Activated T-cell treated with anti-CD3 and anti-CD28 coated beads for 48 hours (primary cell): ENCODE measurements around the gene CUX1.

ENCODE experiments used
- DNase-seq: peaks from one replicate; pipeline ENCODE4 v3.0.0-alpha.2; 2020; ENCODE audit warnings: low read depth

The CUX1 gene

GRCh38 chr7:102185796-102186195 lies 368.4 kb downstream of the CUX1 start:
- no peak for DNase-seq

- no peak for DNase-seq
Observed at GRCh38 chr7:102186306-102186705, 368.9 kb downstream of the CUX1 start.

GRCh38 chr7:102188746-102189145 lies 371.3 kb downstream of the CUX1 start:
- DNase-seq = no peak

- DNase-seq = no peak
Observed at GRCh38 chr7:102189756-102190155, 372.3 kb downstream of the CUX1 start.

GRCh38 chr7:102190776-102191350 lies 373.4 kb downstream of the CUX1 start:
- no peak for DNase-seq

- no peak for DNase-seq
Observed at GRCh38 chr7:102191556-102192379, 374.3 kb downstream of the CUX1 start.

- no peak for DNase-seq
Observed at GRCh38 chr7:102192790-102193189, 375.4 kb downstream of the CUX1 start.

GRCh38 chr7:102193806-102194205 lies 376.4 kb downstream of the CUX1 start:
- DNase-seq = no peak

GRCh38 chr7:102195361-102195760 lies 377.9 kb downstream of the CUX1 start:
- no peak for DNase-seq

GRCh38 chr7:102196028-102196427 lies 378.6 kb downstream of the CUX1 start:
- DNase-seq = no peak

GRCh38 chr7:102197161-102197560 lies 379.7 kb downstream of the CUX1 start:
- no peak for DNase-seq

GRCh38 chr7:102197599-102197998 lies 380.2 kb downstream of the CUX1 start:
- DNase-seq = no peak

- DNase-seq = no peak
Observed at GRCh38 chr7:102198417-102198956, 381.1 kb downstream of the CUX1 start.

- no peak for DNase-seq
Observed at GRCh38 chr7:102201576-102201975, 384.1 kb downstream of the CUX1 start.

GRCh38 chr7:102202556-102202955 lies 385.1 kb downstream of the CUX1 start:
- no peak for DNase-seq

GRCh38 chr7:102203218-102203617 lies 385.8 kb downstream of the CUX1 start:
- no peak for DNase-seq

- no peak for DNase-seq
Observed at GRCh38 chr7:102204212-102204611, 386.8 kb downstream of the CUX1 start.

GRCh38 chr7:102205915-102206314 lies 388.5 kb downstream of the CUX1 start:
- no peak for DNase-seq

- DNase-seq = no peak
Observed at GRCh38 chr7:102208826-102209225, 391.4 kb downstream of the CUX1 start.

- DNase-seq = no peak
Observed at GRCh38 chr7:102210787-102211186, 393.4 kb downstream of the CUX1 start.

- no peak for DNase-seq
Observed at GRCh38 chr7:102211590-102212550, 394.4 kb downstream of the CUX1 start.

GRCh38 chr7:102214477-102215072 lies 397.1 kb downstream of the CUX1 start:
- DNase-seq = no peak
